ENCODE measurements around the gene NRGN.

The NRGN gene

GRCh38 chr11:124751391-124751740, 11.6 kb downstream of the NRGN start:
- TF ChIP-seq GABPA (IDR thresholded peaks at IDR 0.05; ENCODE audit: low read depth) = no peak
- no peak for TF ChIP-seq CTCF (IDR thresholded peaks at IDR 0.05; ENCODE audit: insufficient read depth, low read length)
- no peak for TF ChIP-seq REST (IDR thresholded peaks at IDR 0.05; ENCODE audit: insufficient replicate concordance, low read depth)
- no peak for TF ChIP-seq POLR2AphosphoS5 (IDR thresholded peaks at IDR 0.05; ENCODE audit: low read depth)
- TF ChIP-seq SPI1 (IDR thresholded peaks at IDR 0.05; ENCODE audit: borderline replicate concordance, low read depth) = no peak
- no peak for DNase-seq (ENCODE audit: low read depth in 1 of 2, low spot score in 1 of 2)
- Histone ChIP-seq H3K27ac (replicated peaks) (no peak overlapping the region), H3K4me3 (replicated peaks; ENCODE audit: insufficient read depth, low read length) (no peak overlapping the region), H3K27me3 (ENCODE audit: insufficient read depth, poor library complexity, severe bottlenecking) (peaks cover 8% of the 10 kb centered on the region)

GRCh38 chr11:124751741-124752470, 12.2 kb downstream of the NRGN start, which contains the start of gene VSIG2:
Gene VSIG2, minus strand, starts transcription at chr11:124752255. Its CDS starts 118 bp downstream, at chr11:124752137.
- Histone ChIP-seq H3K27me3 (ENCODE audit: insufficient read depth, poor library complexity, severe bottlenecking) (peaks cover 11% of the 10 kb centered on the region), H3K27ac (replicated peaks) (no peak within 1 kb of the TSS), H3K4me3 (replicated peaks; ENCODE audit: insufficient read depth, low read length) (no peak within 1 kb of the TSS)
- no peak for TF ChIP-seq SPI1 (IDR thresholded peaks at IDR 0.05; ENCODE audit: borderline replicate concordance, low read depth)
- no peak for TF ChIP-seq POLR2AphosphoS5 (IDR thresholded peaks at IDR 0.05; ENCODE audit: low read depth)
- no peak for TF ChIP-seq CTCF (IDR thresholded peaks at IDR 0.05; ENCODE audit: insufficient read depth, low read length)
- no peak for TF ChIP-seq GABPA (IDR thresholded peaks at IDR 0.05; ENCODE audit: low read depth)
- TF ChIP-seq REST (IDR thresholded peaks at IDR 0.05; ENCODE audit: insufficient replicate concordance, low read depth) = no peak
- no peak for DNase-seq (ENCODE audit: low read depth in 1 of 2, low spot score in 1 of 2)

GRCh38 chr11:124752471-124753102, 12.8 kb downstream of the NRGN start:
- TF ChIP-seq REST (IDR thresholded peaks at IDR 0.05; ENCODE audit: insufficient replicate concordance, low read depth) = no peak
- no peak for TF ChIP-seq GABPA (IDR thresholded peaks at IDR 0.05; ENCODE audit: low read depth)
- no peak for TF ChIP-seq CTCF (IDR thresholded peaks at IDR 0.05; ENCODE audit: insufficient read depth, low read length)
- no peak for TF ChIP-seq SPI1 (IDR thresholded peaks at IDR 0.05; ENCODE audit: borderline replicate concordance, low read depth)
- no peak for TF ChIP-seq POLR2AphosphoS5 (IDR thresholded peaks at IDR 0.05; ENCODE audit: low read depth)
- no peak for DNase-seq (ENCODE audit: low read depth in 1 of 2, low spot score in 1 of 2)
- Histone ChIP-seq H3K4me3 (replicated peaks; ENCODE audit: insufficient read depth, low read length) (no peak overlapping the region), H3K27me3 (ENCODE audit: insufficient read depth, poor library complexity, severe bottlenecking) (peaks cover 8% of the 10 kb centered on the region), H3K27ac (replicated peaks) (no peak overlapping the region)
